NCI-H446 treated with DMSO at 0.1 percent for 48 hours (cell line): Measurements from ENCODE around the gene RBM12.

Experiments used
- DNase-seq: peaks from one replicate; lab custom pipeline; 2025; lab: John Stamatoyannopoulos, UW

The RBM12 gene

GRCh38 chr20:35653893-35654292 lies 10.8 kb downstream of the RBM12 start:
- no peak for DNase-seq

- DNase-seq: no peak
Measured at GRCh38 chr20:35653430-35653734, 11.3 kb downstream of the RBM12 start.

GRCh38 chr20:35652641-35653429 lies 11.9 kb downstream of the RBM12 start:
- no peak for DNase-seq

- DNase-seq: no peak
Measured at GRCh38 chr20:35651958-35652357, 12.7 kb downstream of the RBM12 start.

- no peak for DNase-seq
Measured at GRCh38 chr20:35650632-35651031, 14.1 kb downstream of the RBM12 start.

GRCh38 chr20:35648836-35649235 lies 15.9 kb downstream of the RBM12 start:
- no peak for DNase-seq

- no peak for DNase-seq
Measured at GRCh38 chr20:35644806-35645205, 19.9 kb downstream of the RBM12 start.

- no peak for DNase-seq
Measured at GRCh38 chr20:35643045-35643444, 21.7 kb downstream of the RBM12 start.

- DNase-seq: no peak
Measured at GRCh38 chr20:35641743-35642142, 23.0 kb downstream of the RBM12 start.

- no peak for DNase-seq
Measured at GRCh38 chr20:35640724-35641123, 24.0 kb downstream of the RBM12 start.

GRCh38 chr20:35638751-35639150 lies 25.9 kb downstream of the RBM12 start:
- no peak for DNase-seq

- DNase-seq: no peak
Measured at GRCh38 chr20:35637276-35637675, 27.4 kb downstream of the RBM12 start.

- DNase-seq: no peak
Measured at GRCh38 chr20:35636095-35636494, 28.6 kb downstream of the RBM12 start.

GRCh38 chr20:35635652-35636051 lies 29.0 kb downstream of the RBM12 start:
- no peak for DNase-seq

- DNase-seq: no peak
Measured at GRCh38 chr20:35632539-35633115, 32.1 kb downstream of the RBM12 start.

- DNase-seq: no peak
Measured at GRCh38 chr20:35630636-35631035, 34.1 kb downstream of the RBM12 start.

GRCh38 chr20:35629427-35630145 lies 35.1 kb downstream of the RBM12 start:
- DNase-seq: no peak

- DNase-seq: no peak
Measured at GRCh38 chr20:35627121-35627520, 37.6 kb downstream of the RBM12 start.

- DNase-seq: no peak
Measured at GRCh38 chr20:35626386-35627001, 38.2 kb downstream of the RBM12 start.

- no peak for DNase-seq
Measured at GRCh38 chr20:35625584-35626385, 38.9 kb downstream of the RBM12 start.

GRCh38 chr20:35621560-35621946 lies 43.1 kb downstream of the RBM12 start:
- DNase-seq: no peak
